Adrenal gland (tissue), 19 donors: ENCODE results near the gene HHAT. TPM values are rescaled to one million over a fixed set of nuclear protein-coding genes. Genes with fewer than 3 reads are reported as not detected.
A peak's percentile ranks its signal among the peaks of the same experiment; 100 is the strongest.

Experiments used
- DNase-seq, 7 donors: peaks; one replicate each; pipeline ENCODE4 v3.0.0-alpha.2; 2019 to 2020
- H3K27ac ChIP-seq, 5 donors: fragments of 200-600 bp; sonication (generic) in 4 of 5; 1 replicate in 3 of 5; 2 replicates in 2 of 5; pipeline versions ENCODE4 v1.5.1 to v1.8.0; 2016 to 2020; ENCODE audit warnings: mild to moderate bottlenecking in 1 of 5
- H3K27me3 ChIP-seq: fragments of 200-600 bp; 2 replicates; pipeline ENCODE4 v1.8.0; 2021
- H3K36me3 ChIP-seq, 2 donors: fragments of 200-600 bp; replicated peaks in 1 of 2; 1 replicate in 1 of 2; 2 replicates in 1 of 2; pipeline versions ENCODE4 v1.5.1 to v1.8.0; 2018 to 2022
- H3K4me1 ChIP-seq, 2 donors: fragments of 200-600 bp; replicated peaks in 1 of 2; 1 replicate in 1 of 2; 2 replicates in 1 of 2; pipeline versions ENCODE4 v1.5.1 to v1.8.0; 2018 to 2021
- H3K4me3 ChIP-seq, 4 donors: fragments of 200-600 bp; sonication (generic) in 3 of 4; one replicate each; pipeline ENCODE4 v1.5.1; 2016 to 2018
- H3K9me3 ChIP-seq, 3 donors: fragments of 200-600 bp; sonication (generic) in 1 of 3; replicated peaks in 1 of 3; 1 replicate in 2 of 3; 2 replicates in 1 of 3; pipeline versions ENCODE4 v1.5.1 to v1.8.0; 2016 to 2021
- CTCF ChIP-seq, 6 experiments: fragments of 450-650 bp in 4 of 6; fragments of 200-600 bp in 2 of 6; sonication (generic) in 1 of 6; IDR thresholded peaks; 1 replicate in 5 of 6; 2 replicates in 1 of 6; pipeline versions ENCODE4 v1.5.1 to v1.8.0; 2016 to 2021; ENCODE audit warnings: antibody characterized with exemption in 6 of 6, mild to moderate bottlenecking in 2 of 6, moderate library complexity in 1 of 6
- POLR2A ChIP-seq, 2 donors: fragments of 450-650 bp; IDR thresholded peaks; one replicate each; pipeline ENCODE4 v1.6.1; 2017; ENCODE audit warnings: antibody characterized with exemption in 2 of 2, mild to moderate bottlenecking in 2 of 2, moderate library complexity in 1 of 2
- WGBS, 4 donors: extraction: QIAGEN DNeasy Blood & Tissue Kit in 2 of 4; methylation state at CpG; one replicate each; pipeline versions ENCODE4 v1.1.5 to v1.1.7; 2013 to 2017; 5-methylcytosine and 5-hydroxymethylcytosine counted together
- intact Hi-C, 2 donors: fragments of 100-400 bp; cut with DNase I; formaldehyde crosslinking; loops; one replicate each; pipeline versions ENCODE4 v1.14.1 to v1.15.0; 2022 to 2023
- long read RNA-seq, 10 donors: library from polyadenylated mRNA in 3 of 10; unstranded in 2 of 10; stranded (forward) in 1 of 10; transcript quantifications; one replicate each; pipeline ENCODE4 v2.0.0 and lab custom pipeline, GENCODE V29; 2021 to 2026
- polyA plus RNA-seq, 3 donors: library from polyadenylated mRNA; stranded (reverse); fragments of 200-250 nt in 2 of 3; fragments of 350-450 nt in 1 of 3; fragmentation: Illumina TruSeq in 1 of 3; extraction: RNeasy Lipid Tissue Mini Kit (QIAGEN cat#74804) in 1 of 3; gene quantifications; one replicate each; pipeline ENCODE4 v1.2.3, GENCODE V29; 2013 to 2014
- total RNA-seq, 9 donors: library from RNA; depleted of rRNA in 4 of 9; stranded (reverse); fragments of >200 nt in 4 of 9; fragments of 120-200 nt in 1 of 9; fragmentation: NEBNext Ultra II Directional in 1 of 9; extraction: Animal tissue kit (Norgen Biotek cat#: 25700) in 1 of 9; gene quantifications; one replicate each; pipeline versions ENCODE4 v1.1.0 to v1.2.4, GENCODE V29; 2013 to 2023
- donor health status: healthy with polysubstance abuse.
- donor health status: Bipolar disorder and iron deficiency.
- donor health status: DM: yes; HTN: yes; CAD: no.
- donor health status: DM: no; HTN: no; CAD: no.
- donor health status: DM: no; HTN: no; CAD: no.
- donor health status: DM: yes; HTN: yes; CAD: no.

HHAT gene
- total RNA-seq (10 to 100 TPM in 6 of 9 donors, 1 to 10 TPM in 3; 3.1 to 26.7 (median 16.9) TPM), polyA plus RNA-seq (1 to 10 TPM; 3.5 to 4.7 (median 3.7) TPM)
- long read RNA-seq, donor 1, result 0 reads
- long read RNA-seq, donor 2, result 0 reads
- long read RNA-seq, donor 3, result 0 reads
- long read RNA-seq, donor 4, result 0 reads
- long read RNA-seq, donor 5, transcript HHAT-204 (12 exons, 3,575 nt), result major isoform, 20 of 59 reads
- long read RNA-seq, donor 5, transcript HHAT-201 (12 exons, 3,594 nt), result minor isoform, 11 of 59 reads
- long read RNA-seq, donor 5, partial matches to known transcripts, result 7 of 59 reads
- long read RNA-seq, donor 5, other reads (novel, unspliced or antisense), result 19 of 59 reads
- long read RNA-seq, donor 6, partial matches to known transcripts, result 0 of 7 reads
- long read RNA-seq, donor 6, other reads (novel, unspliced or antisense), result 7 of 7 reads
- long read RNA-seq, donor 7, result 0 reads
- long read RNA-seq, donor 8, result 0 reads
- long read RNA-seq, donor 9, result 0 reads
- long read RNA-seq, donor 10, result 0 reads

GRCh38 chr1:210328746-210329503 is at the start of gene HHAT:
HHAT (plus strand) TSS chr1:210328902; CDS start chr1:210348976, 20,074 bp downstream.
- Histone ChIP-seq H3K27ac (peak within 1 kb of the TSS in 4 of 5 donors; percentile 81 to 95 (median 90)), H3K9me3 (no peaks in the 10 kb centered on the region), H3K4me3 (peak within 1 kb of the TSS; percentile 13 to 69 (median 48)), H3K4me1 (peaks cover 14 to 20% of the 10 kb centered on the region in 2 donors), H3K36me3 (no peaks in the 10 kb centered on the region), H3K27me3 (no peaks in the 10 kb centered on the region)
- WGBS, 4 donors, result 0 to 1% (median 0%) methylated on average over 6 to 89 of the region's 89 CpGs
- TF ChIP-seq POLR2A (IDR thresholded peaks at IDR 0.05) (peak; percentile 19 to 64), CTCF (IDR thresholded peaks at IDR 0.05) (peak in 2 of 6 experiments; percentile 8)
- intact Hi-C loops, result no loop called here
- peak; percentile 76 to 91 (median 83) for DNase-seq

- intact Hi-C loops, result no loop called here
- no peaks in the 10 kb centered on the region for H3K36me3 ChIP-seq
- DNase-seq, result no peak
- H3K4me1 ChIP-seq, result no peaks in the 10 kb centered on the region
- no peak overlapping the region for H3K27ac ChIP-seq
- 75 to 80% (median 78%) methylated on average over 5 of the region's 5 CpGs for WGBS, 4 donors
- no peak overlapping the region for H3K4me3 ChIP-seq
- TF ChIP-seq POLR2A (IDR thresholded peaks at IDR 0.05) (no peak), CTCF (IDR thresholded peaks at IDR 0.05) (no peak)
- no peaks in the 10 kb centered on the region for H3K27me3 ChIP-seq
- no peaks in the 10 kb centered on the region for H3K9me3 ChIP-seq
Measured at GRCh38 chr1:210280221-210280620, 48.5 kb upstream of the HHAT start.

- Histone ChIP-seq H3K36me3 (no peaks in the 10 kb centered on the region), H3K4me1 (peaks cover 11 to 13% of the 10 kb centered on the region in 2 donors), H3K9me3 (no peaks in the 10 kb centered on the region), H3K27me3 (no peaks in the 10 kb centered on the region), H3K4me3 (no peak overlapping the region), H3K27ac (no peak overlapping the region)
- no peak for TF ChIP-seq POLR2A (IDR thresholded peaks at IDR 0.05)
- TF ChIP-seq CTCF (IDR thresholded peaks at IDR 0.05), result no peak
- intact Hi-C loops, result no loop called here
- 76 to 85% (median 82%) methylated on average over 4 of the region's 4 CpGs for WGBS, 4 donors
- DNase-seq, result no peak
Measured at GRCh38 chr1:210288116-210288515, 40.6 kb upstream of the HHAT start.

- intact Hi-C loops, result no loop called here
- TF ChIP-seq CTCF (IDR thresholded peaks at IDR 0.05) (no peak), POLR2A (IDR thresholded peaks at IDR 0.05) (no peak)
- no peaks in the 10 kb centered on the region for H3K36me3 ChIP-seq
- no peak overlapping the region for H3K27ac ChIP-seq
- no peaks in the 10 kb centered on the region for H3K9me3 ChIP-seq
- H3K4me3 ChIP-seq, result no peak overlapping the region
- no peaks in the 10 kb centered on the region for H3K27me3 ChIP-seq
- 69 to 81% (median 79%) methylated on average over 3 to 4 of the region's 4 CpGs for WGBS, 4 donors
- H3K4me1 ChIP-seq, result peaks cover 11 to 17% of the 10 kb centered on the region in 2 donors
- DNase-seq, result no peak
Measured at GRCh38 chr1:210289248-210289647, 39.5 kb upstream of the HHAT start.
